GM12891 (cell line): ENCODE results near the gene TMEM179.

Experiments
- POLR2A ChIP-seq: IDR thresholded peaks from 2 replicates; pipeline ENCODE4 v1.6.1; 2011; ENCODE audit warnings: low read depth, low read length, control low read depth
- POLR2AphosphoS5 ChIP-seq: IDR thresholded peaks from 2 replicates; pipeline ENCODE4 v1.6.1; 2011; ENCODE audit warnings: low read depth, low read length, control low read depth
- TAF1 ChIP-seq: IDR thresholded peaks from 2 replicates; pipeline ENCODE4 v1.6.1; 2011; ENCODE audit warnings: low read depth, low read length, control low read depth

DNA sequence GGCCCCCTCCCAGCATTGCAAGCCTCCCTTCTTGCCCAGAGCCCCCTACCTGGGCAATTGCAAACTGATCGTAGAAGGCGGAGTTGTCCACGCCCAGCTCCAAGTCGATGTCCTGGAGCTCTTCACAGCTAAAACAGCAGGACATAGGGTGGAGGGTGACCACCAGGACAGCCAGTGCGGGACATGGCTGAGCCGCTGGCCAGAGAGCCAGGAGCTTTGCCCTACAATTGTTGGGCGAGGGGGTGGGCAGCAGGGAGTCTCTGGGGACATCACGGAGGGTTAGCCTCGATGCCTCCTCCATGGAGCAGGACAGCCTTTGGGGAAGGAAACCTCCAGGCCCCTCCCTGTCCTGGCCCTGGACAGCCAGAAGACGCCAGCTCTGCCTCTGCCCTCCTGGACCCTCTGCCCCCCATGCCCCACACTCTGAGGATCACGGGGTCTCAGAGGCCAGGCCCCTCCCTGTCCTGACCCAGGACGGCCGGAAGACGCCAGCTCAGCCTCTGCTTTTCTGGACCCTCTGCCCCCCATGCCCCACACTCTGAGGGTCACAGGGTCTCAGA lies 9.4 kb downstream of the TMEM179 start:
- TF ChIP-seq POLR2AphosphoS5 = no peak
- no peak for TF ChIP-seq POLR2A
- TF ChIP-seq TAF1 = no peak
